IPS-18c (cell line): Measurements from ENCODE around the gene SRGAP2B.
"Not testable (repeated sequence)": the region's sequence is repeated elsewhere in the genome, so short reads cannot be mapped to it uniquely, and the experiment has no call there.

ENCODE experiments used
- H3K4me3 ChIP-seq: 2 replicates; pipeline ENCODE4 v1.7.0; 2013; ENCODE audit warnings: low read depth, mild to moderate bottlenecking, low read length, moderate library complexity; ENCODE audit not compliant: insufficient read depth
- H3K9me3 ChIP-seq: one replicate; pipeline ENCODE4 v1.6.1; 2013; ENCODE audit warnings: mild to moderate bottlenecking, low read length, moderate library complexity; ENCODE audit not compliant: control insufficient read depth, insufficient read depth

Gene SRGAP2B

DNA sequence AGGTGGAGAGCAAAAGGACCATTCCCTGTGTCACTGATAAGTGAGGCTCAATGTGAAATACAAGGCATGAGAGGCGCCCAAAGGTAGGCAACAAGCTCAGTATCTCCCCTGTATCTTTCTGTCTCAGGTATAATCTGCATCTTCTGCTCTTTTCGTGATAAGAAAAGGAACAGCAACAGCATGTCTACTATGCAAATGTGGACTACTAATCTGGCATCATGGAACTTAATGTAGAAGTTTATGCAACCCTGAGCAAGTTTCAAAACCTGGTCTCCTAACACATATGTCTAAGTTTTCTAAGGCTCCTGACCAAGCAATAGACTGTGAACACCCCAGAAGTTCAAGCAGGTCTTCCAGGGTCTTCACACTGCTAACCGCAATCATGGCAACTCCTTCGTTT, 81.8 kb downstream of the SRGAP2B start:
- not testable (repeated sequence) for H3K4me3 ChIP-seq, H3K9me3 ChIP-seq

- H3K4me3 ChIP-seq, H3K9me3 ChIP-seq: not testable (repeated sequence)
Observed at GRCh38 chr1:145011811-145012210, 83.3 kb downstream of the SRGAP2B start.

DNA sequence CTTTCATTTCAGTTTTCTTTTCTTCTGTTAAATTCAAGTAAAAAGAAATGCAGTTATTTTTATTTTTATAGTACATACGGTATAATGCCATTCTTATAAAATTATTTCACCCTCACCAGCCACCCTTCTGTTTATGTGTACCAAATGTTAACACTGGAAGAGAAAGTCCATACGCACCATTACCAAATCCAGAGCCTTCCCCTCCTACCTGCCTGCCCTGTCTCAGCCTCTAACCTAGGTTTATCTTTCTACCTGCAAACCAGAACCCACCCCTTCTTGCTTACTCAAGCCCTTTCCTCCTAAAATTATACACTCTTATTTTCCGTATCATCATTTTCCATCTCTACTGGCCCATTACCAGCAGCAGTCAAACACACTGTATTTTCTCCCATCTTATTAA, 84.5 kb downstream of the SRGAP2B start:
- not testable (repeated sequence) for H3K4me3 ChIP-seq, H3K9me3 ChIP-seq

DNA sequence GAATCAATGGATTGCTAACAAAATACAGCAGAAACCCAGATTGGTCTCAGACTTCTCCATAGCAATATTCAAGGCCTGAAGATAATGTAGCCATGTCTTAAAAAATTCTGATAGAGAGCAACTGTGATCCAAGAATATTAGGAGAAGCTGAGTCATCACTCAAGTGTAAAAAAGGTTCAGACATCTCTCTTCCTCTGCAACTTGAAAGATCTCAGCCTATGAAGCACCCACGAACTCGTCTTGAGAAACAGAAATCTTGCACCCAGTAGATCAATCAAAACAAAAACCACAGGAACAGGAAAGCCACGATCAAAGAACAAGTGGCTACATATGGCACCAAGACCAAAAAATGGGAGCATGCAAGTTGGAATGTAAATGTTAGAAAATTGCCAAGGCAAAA, 85.2 kb downstream of the SRGAP2B start:
- H3K4me3 ChIP-seq, H3K9me3 ChIP-seq: not testable (repeated sequence)

DNA sequence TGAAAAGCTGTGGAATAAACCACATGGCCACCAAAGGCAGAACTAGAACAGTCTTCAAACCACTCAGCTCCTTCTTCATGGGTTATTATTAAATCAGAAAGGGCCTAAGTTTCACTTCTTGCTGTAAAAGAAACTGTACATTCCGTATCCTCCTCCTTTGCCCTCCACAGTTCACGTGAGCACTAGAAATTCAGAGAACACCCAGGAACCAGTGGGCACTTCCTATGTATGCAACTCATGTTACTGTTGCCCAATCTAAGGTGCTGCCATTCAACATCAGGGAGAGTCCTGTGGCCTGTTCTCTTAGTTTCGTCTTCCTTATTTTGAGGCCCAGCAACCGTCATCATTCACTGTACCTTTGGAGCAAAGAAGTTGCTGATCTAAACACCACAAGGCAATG, 86.7 kb downstream of the SRGAP2B start:
- H3K9me3 ChIP-seq = not testable (repeated sequence)

DNA sequence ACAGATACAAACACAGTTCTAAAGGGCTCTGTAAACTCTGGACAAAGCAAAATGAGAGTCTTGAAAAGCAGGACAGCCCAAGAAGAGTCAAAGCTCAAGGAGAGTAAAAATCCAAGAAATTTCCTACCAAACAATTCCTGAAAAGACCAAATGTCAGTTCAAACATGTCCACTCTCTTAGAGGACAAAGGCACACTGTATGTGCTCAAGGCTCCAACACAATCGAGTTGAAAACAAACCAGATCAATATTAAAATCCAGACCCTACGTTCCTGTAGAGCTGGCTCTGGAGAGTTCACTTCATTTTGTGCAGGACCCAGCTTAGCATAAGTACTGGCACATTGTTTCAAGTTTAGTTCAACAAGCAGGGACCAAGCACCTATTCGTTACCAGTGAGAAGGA, 90.0 kb downstream of the SRGAP2B start:
- not testable (repeated sequence) for H3K9me3 ChIP-seq, H3K4me3 ChIP-seq

More for the DNA sequence above, 86.7 kb downstream of the SRGAP2B start:
- H3K4me3 ChIP-seq = not testable (repeated sequence)

GRCh38 chr1:145001381-145001780, 93.7 kb downstream of the SRGAP2B start:
- not testable (repeated sequence) for H3K9me3 ChIP-seq, H3K4me3 ChIP-seq

DNA sequence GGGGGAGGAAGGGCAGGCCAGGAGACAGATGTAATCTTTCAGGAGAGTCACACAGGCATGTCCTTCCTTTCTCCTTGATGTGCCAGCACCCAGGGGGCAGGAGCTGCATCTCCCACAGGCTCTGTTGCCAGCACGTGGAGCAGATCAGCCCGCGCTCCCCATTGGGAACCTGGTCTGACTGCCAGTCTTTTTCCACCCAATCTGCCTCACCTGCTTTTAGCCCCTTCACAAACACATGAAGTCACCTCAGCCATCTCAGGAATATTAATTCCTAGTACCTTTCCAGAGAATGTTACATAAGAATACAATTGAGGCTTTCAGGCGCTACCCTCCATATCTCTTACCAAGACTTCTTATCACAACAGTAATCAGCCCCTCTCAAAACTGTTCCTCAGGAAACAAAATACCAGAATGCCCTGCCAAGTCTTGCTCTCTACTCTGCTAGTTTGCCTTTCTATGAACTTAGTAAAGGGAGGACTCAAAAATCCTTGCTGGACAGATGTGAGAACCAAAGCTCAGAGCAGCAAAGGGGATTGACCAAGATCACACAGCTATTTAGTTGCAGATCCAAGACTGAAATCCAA, 94.3 kb downstream of the SRGAP2B start:
- not testable (repeated sequence) for H3K4me3 ChIP-seq, H3K9me3 ChIP-seq

DNA sequence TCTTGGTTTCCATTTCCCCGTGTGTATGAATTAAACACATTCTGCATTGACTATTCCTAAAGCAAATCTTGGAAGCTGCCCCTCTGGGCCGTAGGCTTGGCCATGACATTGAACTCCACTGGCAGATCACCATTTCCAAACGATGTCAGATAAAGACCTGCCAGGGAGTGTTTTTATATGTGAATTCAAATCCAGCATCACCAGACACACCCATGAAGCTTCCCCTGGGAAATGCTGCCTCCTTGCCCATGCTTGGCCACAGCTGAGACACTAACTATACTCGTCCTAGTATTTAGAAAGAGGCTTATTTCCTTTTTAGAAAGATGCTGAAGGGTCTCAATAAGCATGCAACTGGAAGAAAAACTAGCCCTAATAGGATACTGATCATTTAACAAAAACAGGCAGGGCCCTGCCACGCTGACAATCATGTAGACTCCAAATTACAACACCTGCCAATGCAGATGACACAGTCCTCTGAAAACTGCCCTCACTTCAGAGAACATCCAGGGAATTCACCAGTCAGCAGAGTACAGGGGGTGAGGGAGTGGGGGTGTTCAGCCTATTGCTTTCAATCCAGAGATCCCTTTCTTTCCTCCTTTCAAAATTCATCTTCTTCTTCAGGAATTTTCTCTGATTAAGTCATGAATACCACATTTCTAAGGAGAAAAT, 94.9 kb downstream of the SRGAP2B start:
- H3K9me3 ChIP-seq = not testable (repeated sequence)

GRCh38 chr1:144998981-144999273, 96.2 kb downstream of the SRGAP2B start:
- H3K9me3 ChIP-seq, H3K4me3 ChIP-seq: not testable (repeated sequence)

More for the DNA sequence above, 94.9 kb downstream of the SRGAP2B start:
- H3K4me3 ChIP-seq = not testable (repeated sequence)

DNA sequence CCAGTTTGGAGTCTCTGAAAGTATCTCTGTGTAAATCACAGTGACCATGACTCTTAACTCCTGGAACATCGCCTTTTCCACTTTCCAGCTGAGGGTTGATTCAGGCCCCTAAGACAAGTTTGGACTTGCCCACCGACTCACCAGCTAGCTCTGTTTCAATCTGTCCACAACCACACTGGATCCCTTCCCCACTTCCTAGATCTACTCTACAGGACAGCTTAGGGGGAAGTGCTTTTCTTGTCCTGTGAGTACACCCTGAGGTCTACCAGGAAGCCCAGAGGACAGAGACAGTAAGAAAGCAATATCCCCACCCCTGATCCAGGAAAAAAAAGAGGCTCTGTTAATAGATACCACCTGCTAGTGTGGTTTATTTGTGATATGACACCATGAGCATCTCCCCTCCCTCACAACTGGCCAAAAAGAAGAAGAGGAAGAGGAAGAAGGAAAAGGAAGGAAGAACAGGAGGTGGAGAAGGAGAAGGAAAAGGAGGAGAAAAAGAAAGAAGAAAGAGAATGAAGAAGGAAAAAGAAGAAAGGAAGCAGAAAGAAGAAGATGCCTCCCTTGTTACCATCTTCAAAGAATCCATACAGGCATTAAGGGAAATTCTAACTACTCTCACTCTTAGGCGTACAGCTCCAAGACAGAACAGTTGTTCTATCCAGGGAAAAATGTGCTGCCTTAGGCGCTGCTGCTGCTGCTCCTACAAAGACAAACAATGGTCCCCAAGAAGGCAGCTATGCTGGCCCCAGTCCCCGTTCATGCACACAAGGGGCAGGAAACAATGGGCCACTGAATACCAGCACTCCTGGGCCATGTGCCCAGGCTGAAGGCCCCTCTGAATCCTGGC, 96.8 kb downstream of the SRGAP2B start:
- not testable (repeated sequence) for H3K4me3 ChIP-seq, H3K9me3 ChIP-seq

GRCh38 chr1:144995833-144996410, 99.2 kb downstream of the SRGAP2B start:
- H3K9me3 ChIP-seq, H3K4me3 ChIP-seq: not testable (repeated sequence)

- H3K4me3 ChIP-seq, H3K9me3 ChIP-seq: not testable (repeated sequence)
Observed at GRCh38 chr1:144992915-144993314, 102.2 kb downstream of the SRGAP2B start.

DNA sequence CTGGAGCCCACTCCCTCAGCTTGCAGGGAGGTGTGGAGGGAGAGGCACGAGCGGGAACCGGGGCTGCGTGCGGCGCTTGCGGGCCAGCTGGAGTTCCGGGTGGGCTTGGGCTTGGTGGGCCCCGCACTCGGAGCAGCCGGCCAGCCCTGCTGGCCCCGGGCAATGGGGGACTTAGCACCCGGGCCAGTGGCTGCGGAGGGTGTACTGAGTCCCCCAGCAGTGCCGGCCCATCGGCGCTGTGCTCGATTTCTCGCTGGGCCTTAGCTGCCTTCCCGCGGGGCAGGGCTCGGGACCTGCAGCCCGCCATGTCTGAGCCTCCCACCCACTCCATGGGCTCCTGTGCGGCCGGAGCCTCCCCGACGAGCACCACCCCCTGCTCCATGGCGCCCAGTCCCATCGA, 104.5 kb downstream of the SRGAP2B start:
- not testable (repeated sequence) for H3K4me3 ChIP-seq, H3K9me3 ChIP-seq

DNA sequence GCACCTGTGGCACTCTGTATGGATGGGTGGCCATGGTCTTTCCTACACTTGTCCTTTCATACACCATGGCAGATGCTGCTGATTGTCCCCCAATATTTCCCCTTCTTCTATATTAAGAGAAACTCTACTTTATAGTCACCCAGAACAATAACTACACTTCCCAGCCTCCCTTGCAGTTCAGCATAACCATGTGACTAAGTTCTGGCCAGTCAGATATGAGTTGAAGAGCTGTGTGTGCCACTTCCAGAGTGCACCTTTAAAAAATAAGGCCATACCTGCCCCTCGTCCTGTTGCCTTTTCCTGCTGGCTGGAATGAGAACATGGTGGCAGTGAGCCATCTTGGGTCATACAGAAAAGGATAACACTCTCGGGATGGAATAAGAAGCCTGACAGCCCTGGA, 108.0 kb downstream of the SRGAP2B start:
- not testable (repeated sequence) for H3K9me3 ChIP-seq, H3K4me3 ChIP-seq

GRCh38 chr1:144986171-144986860, 108.8 kb downstream of the SRGAP2B start:
- H3K4me3 ChIP-seq, H3K9me3 ChIP-seq: not testable (repeated sequence)

- H3K4me3 ChIP-seq, H3K9me3 ChIP-seq: not testable (repeated sequence)
Observed at GRCh38 chr1:144985550-144986170, 109.5 kb downstream of the SRGAP2B start.
